ENCODE measurements around the gene ZNF273.
A peak's percentile ranks its signal among the peaks of the same experiment; 100 is the strongest.
"Not testable (repeated sequence)": the region's sequence is repeated elsewhere in the genome, so short reads cannot be mapped to it uniquely, and the experiment has no call there.

The ZNF273 gene

DNA sequence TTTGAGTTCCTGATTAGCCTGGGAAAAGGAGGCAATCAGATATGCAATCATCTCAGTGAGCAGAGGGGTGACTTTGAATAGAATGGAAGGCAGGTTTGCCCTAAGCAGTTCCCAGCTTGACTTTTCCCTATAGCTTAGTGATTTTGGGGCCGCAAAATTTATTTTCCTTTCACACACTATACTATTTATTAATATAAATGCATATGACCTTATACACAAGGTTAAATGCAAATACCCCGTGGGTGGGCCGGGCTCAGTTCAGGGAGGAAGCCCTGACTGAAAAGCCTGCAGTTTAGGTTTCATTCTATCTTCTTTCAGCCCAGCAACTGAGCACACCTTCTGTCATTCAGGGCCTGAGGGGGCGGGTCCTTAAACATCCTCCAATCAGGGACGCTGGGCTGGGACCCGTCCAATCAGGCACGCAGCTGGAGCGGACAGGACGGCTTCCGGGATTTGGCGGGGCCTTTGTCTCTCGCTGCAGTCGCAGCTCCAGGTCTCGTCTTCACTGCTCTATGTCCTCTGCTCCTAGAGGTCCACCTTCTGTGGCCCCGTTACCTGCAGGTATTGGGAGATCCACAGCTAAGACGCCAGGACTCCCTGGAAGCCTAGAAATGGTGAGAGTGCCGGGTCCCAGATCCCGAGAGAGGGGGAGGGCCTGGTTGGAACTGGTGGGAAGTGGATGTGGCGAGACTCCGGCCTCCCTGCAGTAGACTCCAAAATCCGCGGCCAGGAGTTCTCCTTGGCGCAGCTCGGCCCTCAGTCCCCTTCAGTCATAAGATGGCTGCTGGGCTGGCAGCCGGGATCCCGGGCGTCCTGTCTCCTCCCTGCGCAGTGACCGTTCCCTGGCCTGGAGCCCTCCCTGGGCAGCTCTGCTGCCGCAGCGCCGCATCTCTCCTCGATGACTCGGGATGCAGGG, at the start of gene ZNF273:
Gene ZNF273, plus strand, starts transcription at position 468 of the 916 bp plus-strand sequence. Its CDS starts 45 bp downstream, at position 513.
- peak; percentile 99 for DNase-seq (ENCODE audit: low spot score)

DNA sequence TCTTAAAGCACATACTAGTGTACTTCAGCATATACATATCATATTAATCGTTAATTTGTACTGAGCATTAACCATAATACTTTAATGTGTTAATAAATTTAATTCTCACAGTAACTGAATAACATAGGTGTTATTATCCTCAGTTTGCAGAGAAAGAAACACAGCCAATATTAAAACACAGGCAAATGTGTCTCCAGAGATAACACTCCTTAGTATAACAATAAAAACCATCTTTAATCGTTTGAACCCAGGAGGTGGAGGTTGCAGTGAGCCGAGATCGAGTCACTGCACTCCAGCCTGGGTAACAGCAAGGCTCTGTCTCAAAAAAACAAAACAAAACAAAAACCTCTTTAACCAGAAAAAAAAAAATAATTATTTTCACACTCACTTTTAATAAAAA, 49.4 kb upstream of the ZNF273 start:
- DNase-seq (ENCODE audit: low spot score) = no peak

DNA sequence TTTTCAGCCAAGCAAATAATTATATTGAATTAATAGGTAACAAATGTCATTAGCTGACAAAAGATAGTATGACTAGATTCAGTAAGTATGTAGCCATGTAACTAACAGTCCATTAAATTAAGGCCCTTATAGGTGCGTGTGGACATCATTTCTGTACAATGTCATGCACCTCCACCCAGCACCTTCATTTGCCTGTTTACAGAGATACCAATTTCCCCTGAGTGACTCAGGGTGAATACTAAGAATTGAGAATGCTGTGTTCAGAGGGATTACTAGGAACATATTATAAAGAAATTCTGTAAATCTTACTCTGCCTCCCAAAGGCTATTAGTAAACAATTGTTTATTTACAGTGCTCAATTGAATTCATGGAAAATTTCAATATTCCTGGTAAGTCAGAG, 48.1 kb upstream of the ZNF273 start:
- no peak for DNase-seq (ENCODE audit: low spot score)

DNA sequence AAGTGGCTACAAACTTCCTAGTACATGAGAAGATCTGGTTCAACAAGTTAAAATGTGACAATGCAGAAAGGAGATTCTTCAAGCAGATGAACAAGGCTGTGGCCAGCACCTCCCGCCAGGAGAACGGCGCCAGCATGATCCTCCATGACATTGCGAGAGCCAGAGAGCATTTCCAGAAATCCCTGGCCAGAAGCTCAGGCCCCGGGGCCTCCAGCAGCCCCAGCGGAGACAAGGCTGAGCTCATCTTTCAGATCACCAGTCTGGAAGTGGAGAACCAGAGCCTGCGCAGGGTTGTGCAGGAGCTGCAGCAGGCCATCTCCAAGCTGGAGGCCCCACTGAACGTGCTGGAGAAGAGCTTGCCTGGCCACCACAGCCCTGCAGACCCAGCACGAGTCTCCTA, 40.1 kb upstream of the ZNF273 start:
- no peak for DNase-seq (ENCODE audit: low spot score)

DNA sequence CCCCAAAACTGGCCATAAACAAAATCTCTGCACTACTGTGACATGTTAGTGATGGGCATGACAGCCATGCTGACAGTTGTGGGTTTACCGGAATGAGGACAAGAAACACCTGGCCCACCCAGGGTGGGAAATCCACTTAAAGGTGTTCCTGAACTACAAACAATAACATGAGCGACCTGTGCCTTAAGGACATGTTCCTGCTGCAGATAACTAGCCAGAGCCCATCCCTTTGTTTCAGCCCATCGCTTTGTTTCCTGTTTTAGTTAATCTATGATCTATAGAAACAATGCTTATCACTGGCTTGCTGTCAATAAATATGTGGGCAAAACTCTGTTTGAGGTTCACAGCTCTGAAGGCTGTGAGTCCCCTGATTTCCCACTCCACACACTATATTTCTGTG, 39.5 kb upstream of the ZNF273 start:
- DNase-seq (ENCODE audit: low spot score) = not testable (repeated sequence)

DNA sequence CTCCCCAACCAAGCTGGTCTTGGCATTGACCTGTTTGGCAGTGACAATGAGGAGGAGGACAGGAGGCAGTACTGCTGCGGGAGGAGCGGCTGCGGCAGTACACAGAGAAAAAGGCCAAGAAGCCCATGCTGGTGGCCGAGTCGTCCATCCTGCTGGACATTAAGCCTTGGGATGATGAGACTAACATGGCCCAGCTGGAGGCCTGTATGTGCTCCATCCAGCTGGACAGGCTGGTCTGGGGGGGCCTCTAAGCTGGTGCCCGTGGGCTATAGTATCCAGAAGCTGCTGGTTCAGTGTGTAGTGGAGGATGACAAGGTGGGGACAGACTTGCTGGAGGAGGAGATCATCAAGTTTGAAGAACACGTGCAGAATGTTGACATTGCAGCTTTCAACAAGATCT, 39.1 kb upstream of the ZNF273 start:
- DNase-seq (ENCODE audit: low spot score) = no peak

DNA sequence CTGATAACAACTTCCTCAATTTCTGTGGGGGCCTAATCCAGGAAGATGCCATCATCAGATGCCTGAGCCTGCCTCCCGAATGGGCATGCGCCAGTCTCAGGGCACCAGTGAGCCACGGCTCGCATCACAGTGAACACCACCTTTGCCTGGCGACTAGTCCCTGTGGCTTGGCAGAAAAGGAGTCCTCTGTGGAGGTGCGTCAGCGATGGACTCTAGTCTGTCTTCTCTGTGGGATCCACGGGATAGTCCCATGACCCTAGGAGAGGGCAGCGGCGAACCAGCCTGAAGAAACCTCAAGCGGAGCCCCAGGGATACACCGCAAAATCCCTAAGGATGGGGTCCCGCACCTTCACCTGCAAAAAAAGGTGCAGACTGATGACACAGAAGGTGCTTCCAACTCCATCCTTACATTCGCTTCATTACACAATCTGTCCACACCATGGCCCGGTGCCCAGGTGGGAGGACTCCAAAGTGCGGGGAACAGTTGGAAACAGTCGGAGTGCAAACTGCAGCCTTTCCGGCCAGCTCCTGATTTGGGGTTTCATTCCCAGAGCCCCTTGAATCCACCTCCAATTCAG, 35.1 kb upstream of the ZNF273 start:
- no peak for DNase-seq (ENCODE audit: low spot score)

DNA sequence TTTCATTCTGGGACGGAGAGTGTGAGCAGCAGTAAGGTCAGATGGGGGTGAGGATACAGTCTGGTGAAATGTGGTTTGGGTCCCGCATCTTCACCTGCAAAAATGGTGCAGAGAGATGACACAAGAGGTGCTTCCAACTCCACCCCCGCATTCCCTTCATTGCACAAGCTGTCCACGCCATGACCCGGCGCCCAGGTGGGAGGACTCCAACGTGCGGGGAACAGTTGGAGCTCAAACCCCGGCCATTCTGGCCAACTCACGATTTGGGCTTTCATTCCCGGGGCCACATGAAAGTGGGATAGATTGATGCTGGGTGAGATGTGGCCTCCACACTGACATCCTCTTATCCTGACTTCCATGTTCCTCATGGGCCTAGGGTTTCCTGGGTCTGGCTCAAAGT, 34.6 kb upstream of the ZNF273 start:
- DNase-seq (ENCODE audit: low spot score) = no peak

DNA sequence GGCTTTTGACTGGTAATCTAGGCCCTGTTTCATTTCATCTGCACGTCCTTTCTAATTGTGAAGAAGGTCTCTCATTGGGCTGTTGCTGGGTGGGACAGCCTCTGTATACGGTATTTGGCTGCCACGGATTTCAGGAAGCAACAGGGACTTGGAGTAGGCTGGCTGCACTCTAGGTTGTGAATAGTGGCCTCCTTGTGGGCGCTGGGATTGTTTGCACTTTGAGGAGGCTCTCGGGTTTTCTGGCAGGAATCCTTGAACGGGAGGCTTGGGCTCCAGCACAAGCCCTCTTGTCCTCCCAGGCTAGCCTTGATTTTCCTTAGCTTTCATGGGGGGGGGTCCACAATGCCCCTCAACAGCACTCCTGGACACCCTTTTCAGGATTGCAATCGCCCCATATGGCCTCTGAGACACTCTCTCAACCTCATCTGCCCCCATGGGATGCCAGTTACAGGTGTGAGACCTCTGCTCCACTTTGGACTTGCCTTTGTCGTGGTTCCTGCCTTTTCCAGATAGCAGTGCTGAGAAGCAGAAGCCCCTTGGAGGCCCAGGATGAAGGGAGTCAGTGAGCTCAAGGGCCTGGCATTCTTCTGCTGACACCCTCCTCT, 33.9 kb upstream of the ZNF273 start:
- no peak for DNase-seq (ENCODE audit: low spot score)

DNA sequence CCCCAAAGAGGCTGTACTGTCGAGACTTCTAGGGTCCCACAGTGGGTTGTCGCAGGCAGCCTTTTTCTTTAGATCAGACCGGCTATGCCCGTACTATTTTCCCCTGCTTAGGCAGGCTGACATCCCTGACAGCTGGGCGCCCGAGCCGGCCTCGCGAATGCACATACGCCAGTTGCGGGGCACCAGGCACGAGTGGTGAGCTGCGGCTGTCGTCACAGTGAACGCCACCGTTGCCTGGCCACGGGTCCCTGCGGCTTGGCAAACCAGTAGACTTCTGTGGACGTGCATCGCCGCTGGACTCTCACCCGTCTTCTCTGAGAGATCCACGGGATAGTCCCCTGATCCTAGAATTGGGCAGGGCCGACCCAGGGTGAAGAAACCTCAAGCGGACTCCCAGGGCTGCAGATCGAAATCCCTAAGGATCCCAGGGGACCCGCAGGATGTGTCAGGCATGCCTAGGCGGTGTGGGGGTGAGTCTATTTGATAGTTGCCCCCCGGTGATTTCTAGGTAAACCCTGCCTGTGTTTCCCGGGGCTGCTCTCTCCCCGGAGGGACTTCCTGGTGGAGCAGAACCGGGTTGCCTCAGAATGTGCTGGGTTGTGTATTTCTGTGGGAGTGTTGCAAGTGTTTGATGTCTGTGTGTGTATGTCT, 33.0 kb upstream of the ZNF273 start:
- DNase-seq (ENCODE audit: low spot score) = no peak

DNA sequence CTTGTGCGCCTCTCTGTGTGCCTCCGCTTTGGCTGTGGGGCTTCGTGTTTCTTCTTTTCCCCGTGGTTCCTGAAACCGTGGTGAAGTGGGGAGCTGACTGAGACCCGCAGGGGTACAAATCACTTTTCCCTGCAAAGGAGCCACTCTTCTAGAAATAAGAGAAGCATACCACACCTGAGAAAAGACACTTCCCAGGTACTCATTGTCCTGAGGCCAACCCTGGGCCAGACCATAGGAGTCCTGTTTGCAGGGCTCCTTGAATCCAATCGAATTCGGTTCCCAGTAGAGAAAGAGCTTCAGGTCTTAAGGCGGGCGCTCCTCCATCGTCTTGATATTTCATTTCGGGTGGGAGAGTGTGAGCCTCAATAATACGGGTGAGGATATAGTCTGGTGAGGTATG, 32.4 kb upstream of the ZNF273 start:
- DNase-seq (ENCODE audit: low spot score) = no peak

DNA sequence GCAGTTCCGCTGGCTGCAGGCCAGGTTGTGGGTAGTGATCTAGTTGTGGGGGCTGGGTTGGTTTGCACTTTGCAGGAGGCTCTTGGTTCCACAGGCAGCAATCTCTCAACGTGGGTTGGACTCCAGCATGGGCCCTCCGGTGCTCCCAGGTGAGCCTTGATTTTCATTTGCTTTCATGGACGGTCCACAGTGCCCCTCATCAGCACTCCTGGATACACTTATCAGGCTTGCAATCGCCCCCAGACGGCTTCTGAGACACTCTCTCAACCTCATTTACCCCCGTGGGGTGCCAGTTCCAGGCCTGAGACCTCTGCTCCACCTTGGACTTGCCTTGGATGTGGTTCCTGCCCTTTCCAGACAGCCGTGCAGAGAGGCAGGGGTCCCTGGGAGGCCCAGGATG, 31.3 kb upstream of the ZNF273 start:
- DNase-seq (ENCODE audit: low spot score) = no peak

DNA sequence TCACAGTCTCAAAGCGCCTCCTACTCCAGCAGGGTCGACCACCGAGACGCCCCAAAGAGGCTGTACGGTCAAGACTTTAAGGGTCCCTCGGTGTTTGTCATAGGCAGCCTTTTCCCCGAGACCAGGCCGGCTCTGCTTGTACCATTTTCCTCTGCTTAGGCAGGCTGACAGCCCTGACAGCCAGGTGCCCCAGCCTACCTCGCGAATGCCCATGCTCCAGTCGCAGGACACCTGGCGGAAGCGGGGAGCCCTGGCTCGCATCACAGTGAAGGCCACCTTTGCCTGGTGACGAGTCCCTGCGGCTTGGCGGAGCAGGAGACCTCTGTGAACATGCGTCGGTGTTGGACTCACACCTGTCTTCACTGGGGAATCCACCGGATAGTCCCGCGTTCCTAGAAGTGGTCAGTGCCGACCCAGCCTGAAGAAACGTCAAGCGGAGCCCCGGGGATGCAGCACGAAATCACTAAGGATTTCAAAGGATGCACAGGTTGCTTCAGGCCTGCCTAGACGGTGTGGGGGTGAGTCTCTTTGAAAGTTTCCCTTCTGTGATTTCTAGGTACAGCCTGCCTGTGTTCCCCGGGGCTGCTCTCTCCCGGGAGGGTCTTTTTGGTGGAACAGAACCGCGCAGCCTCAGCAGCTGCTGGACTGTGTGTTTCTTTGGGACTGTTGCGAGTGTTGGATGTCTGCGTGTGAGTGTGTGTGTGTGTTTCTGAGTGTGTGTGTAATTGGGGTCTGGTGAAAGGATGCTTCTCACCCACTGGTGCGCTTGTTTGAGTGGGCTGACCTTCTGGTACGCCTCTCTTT, 30.5 kb upstream of the ZNF273 start:
- no peak for DNase-seq (ENCODE audit: low spot score)

DNA sequence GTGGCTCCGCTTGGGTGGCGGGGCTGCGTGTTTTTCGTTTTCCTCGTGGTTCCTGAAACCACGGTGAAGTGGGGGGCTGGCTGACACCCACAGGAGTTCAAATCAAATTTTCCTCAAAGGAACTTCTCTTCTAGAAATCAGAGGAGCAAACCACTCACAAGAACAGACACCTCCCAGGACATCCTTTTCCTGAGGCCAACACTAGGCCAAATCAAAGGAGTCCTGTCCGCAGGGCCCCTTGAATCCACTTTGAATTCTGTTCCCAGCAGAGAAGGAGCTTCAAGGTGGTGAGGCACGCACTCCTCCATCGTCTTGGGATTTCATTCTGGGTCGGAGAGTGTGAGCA, 29.9 kb upstream of the ZNF273 start:
- DNase-seq (ENCODE audit: low spot score) = no peak

DNA sequence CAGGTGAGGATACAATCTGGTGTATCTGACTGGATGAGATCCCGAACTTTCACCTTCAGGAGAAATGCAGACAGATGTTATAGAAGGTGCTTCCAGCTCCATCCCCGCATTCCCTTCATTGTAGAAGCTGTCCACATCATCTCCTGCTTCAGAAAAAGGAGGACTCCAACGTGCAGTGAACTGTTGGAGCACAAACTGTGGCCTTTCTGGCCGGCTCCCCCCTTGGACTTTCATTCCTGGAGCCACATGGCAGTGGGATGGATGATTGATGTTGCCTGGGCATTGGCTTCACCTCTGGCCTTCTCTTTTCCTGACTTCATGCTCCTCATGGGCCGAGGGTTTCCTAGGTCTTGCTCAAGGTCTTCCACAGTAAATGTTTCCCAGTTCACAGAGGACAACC, 29.6 kb upstream of the ZNF273 start:
- DNase-seq (ENCODE audit: low spot score) = no peak

DNA sequence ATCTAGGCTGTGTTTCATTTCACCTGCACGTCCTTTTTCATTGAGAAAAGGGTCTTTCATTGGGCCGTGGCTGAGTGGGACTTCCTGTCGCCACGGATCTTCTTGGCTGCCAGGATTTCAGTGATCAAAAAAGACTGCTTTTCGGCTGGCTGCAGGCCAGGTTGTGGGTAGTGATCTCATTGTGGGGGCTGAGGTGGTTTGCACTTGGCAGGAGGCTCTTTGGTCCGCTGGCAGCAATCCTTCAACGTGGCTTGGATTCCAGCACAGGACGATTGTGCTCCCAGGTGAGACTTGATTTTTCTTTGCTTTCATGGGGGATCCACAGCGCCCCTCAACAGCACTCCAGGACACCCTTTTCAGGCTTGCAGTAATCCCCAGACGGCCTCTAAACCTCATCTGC, 29.0 kb upstream of the ZNF273 start:
- no peak for DNase-seq (ENCODE audit: low spot score)

DNA sequence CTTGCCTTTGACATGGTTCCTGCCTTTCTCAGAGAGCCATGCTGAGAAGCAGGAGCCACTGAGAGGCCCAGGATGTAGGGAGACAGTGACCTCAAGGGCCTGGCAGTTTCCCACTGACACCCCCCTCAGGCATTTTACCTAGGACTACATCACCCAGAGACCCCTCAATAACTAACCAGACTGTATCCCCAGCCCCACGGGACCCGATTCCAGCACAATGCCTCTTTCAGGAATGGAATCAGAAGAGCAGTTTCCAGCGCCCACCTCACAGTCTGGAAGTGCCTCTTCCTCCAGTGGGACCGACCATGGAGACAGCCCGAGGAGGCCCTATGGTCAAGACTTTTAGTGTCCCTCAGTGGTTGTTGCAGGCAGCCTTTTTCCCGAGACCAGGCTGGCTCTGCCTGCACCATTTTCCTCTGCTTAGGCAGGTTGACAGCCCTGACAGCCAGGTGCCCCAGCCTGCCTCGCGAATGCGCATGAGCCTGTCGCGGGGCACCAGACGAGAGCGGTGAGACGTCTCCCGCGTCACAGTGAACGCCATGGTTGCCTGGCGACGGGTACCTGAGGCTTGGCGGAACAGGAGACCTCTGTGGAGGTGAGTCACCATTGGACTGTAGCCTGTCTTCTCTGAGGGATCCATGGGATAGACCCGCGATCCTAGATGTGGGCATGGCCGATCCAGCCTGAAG, 28.4 kb upstream of the ZNF273 start:
- DNase-seq (ENCODE audit: low spot score) = no peak

DNA sequence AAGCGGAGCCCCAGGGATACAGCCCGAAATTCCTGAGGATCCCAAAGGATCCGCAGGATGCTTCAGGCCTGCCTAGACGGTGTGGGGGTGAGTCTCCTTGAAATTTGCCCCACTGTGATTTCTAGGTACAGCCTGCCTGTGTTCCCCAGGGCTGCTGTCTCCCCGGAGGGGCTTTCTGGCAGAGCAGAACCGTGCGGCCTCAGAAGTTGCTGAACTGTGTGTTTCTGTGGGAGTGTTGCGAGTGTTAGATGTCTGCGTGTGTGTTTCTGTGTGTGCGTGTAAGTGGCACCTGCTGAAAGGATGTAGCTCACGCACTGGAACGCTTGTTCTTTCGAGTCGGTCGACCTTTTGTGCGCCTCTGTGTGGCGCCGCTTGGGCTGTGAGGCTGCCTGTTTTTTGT, 27.8 kb upstream of the ZNF273 start:
- no peak for DNase-seq (ENCODE audit: low spot score)

DNA sequence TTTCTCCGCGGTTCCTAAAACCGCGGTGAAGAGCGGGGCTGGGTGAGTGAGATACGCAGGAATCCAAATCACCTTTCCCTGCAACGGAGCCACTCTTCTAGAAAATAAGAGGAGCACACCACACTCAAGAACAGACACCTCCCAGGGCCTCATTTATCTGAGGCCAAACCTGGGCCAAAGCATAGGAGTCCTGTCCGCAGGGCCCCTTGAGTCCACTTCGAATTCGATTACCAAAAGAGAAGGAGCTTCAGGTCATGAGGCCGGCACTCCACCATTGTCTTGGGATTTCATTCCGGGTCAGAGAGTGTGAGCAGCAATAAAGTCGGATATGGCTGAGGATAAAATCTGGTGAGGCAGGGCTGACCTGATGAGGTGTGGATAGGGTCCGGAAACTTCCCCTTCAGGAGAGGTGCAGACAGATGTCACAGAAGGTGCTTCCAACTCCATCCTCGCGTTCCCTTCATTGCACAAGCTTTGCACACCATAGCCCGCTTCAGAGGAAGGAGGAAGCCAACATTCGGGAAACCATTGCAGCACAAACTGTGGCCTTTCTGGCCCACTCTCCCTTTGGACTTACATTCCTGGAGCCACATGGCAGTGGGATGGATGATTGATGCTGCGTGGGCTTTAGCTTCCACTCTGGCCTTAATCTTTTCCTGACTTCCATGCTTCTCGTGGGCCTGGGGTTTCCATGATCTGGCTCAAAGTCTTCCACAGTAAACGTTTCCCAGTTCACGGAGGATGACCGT, 27.2 kb upstream of the ZNF273 start:
- no peak for DNase-seq (ENCODE audit: low spot score)

DNA sequence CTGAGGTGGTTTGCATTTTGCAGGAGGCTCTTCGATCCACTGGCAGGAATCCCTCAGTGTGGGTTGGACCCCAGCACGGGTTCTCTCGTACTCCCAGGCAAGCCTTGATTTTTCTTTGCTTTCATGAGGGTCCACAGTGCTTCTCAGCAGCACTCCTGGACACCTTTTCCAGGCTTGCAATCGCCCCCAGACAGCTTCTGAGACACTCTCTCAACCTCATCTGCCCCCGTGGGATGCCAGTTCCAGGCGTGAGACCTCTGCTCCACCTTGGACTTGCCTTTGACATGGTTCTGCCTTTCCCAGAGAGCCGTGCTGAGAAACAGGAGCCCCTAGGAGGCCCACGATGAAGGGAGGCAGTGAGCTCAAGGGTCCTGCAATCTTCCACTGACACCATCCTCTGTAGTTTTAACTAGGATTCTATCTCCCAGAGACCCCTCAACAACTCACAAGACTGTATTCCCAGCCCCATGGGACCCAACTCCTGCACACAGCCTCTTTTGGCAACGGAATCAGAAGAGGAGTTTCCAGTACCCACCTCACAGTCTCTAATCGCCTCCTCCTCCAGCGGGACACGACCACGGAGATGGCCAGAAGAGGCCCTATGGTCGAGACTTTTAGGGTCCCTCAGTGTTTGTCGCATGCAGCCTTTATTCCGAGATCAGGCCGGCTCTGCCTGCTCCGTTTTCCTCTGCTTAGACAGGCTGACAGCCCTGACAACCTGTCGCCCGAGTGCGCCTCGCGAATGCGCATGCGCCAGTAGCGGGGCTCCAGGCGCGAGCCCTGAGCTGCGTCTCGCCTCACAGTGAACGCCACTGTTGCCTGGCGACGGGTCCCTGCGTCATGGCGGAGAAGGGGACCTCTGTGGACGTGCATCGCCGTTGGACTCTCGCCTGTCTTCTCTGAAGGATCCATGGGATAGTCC, 26.0 kb upstream of the ZNF273 start:
- DNase-seq (ENCODE audit: low spot score) = no peak

All from NAMALWA (cell line).